Liver (tissue), 3 donors: Measurements from ENCODE around the gene MEN1.

Experiments
- CTCF ChIP-seq: fragments of 150-350 bp; IDR thresholded peaks from 2 replicates; pipeline ENCODE4 v1.5.1; 2017; ENCODE audit warnings: improper control_type of control experiment, low read depth, low read length; ENCODE audit not compliant: missing input control
- EGR1 ChIP-seq, 2 donors: IDR thresholded peaks; 2 replicates each; pipeline ENCODE4 v1.6.1; 2016 to 2018; ENCODE audit warnings: antibody characterized with exemption in 2 of 2, low read depth in 2 of 2
- FOXA1 ChIP-seq: IDR thresholded peaks from 2 replicates; pipeline ENCODE4 v1.6.1; 2016; ENCODE audit warnings: antibody characterized with exemption
- MAX ChIP-seq: IDR thresholded peaks from 2 replicates; pipeline ENCODE4 v1.6.1; 2016; ENCODE audit warnings: antibody characterized with exemption
- RAD21 ChIP-seq, 2 donors: IDR thresholded peaks; 2 replicates each; pipeline ENCODE4 v1.6.1; 2016; ENCODE audit warnings: antibody characterized with exemption in 2 of 2, mild to moderate bottlenecking in 2 of 2
- REST ChIP-seq: IDR thresholded peaks from 2 replicates; pipeline ENCODE4 v1.6.1; 2016; ENCODE audit warnings: antibody characterized with exemption, mild to moderate bottlenecking
- RXRA ChIP-seq, 2 donors: IDR thresholded peaks; 2 replicates each; pipeline ENCODE4 v1.6.1; 2017 to 2018; ENCODE audit warnings: antibody characterized with exemption in 2 of 2, mild to moderate bottlenecking in 1 of 2
- SP1 ChIP-seq: IDR thresholded peaks from 2 replicates; pipeline ENCODE4 v1.6.1; 2018; ENCODE audit warnings: antibody characterized with exemption, mild to moderate bottlenecking
- TAF1 ChIP-seq: conservative IDR thresholded peaks from 2 replicates; pipeline ENCODE4 v1.6.1; 2016; ENCODE audit warnings: antibody characterized with exemption, mild to moderate bottlenecking
- YY1 ChIP-seq: IDR thresholded peaks from 2 replicates; pipeline ENCODE4 v1.6.1; 2016; ENCODE audit warnings: antibody characterized with exemption, mild to moderate bottlenecking
- TF ChIP-seq, protein P1 (sequence below): IDR thresholded peaks from 2 replicates; pipeline ENCODE4 v1.6.1; 2016; ENCODE audit warnings: antibody characterized with exemption
- donor health status: healthy.
- donor health status: healthy.

- TF ChIP-seq CTCF (no peak), TAF1 (no peak), RXRA (IDR thresholded peaks at IDR 0.05) (no peak), MAX (no peak), YY1 (no peak), FOXA1 (no peak), SP1 (no peak), EGR1 (IDR thresholded peaks at IDR 0.05; ENCODE audit: low read depth in 2 of 2) (no peak), REST (no peak), RAD21 (IDR thresholded peaks at IDR 0.05) (no peak)
- TF ChIP-seq, protein P1, sequence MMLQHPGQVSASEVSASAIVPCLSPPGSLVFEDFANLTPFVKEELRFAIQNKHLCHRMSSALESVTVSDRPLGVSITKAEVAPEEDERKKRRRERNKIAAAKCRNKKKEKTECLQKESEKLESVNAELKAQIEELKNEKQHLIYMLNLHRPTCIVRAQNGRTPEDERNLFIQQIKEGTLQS, result no peak
Observed at GRCh38 chr11:64836448-64837072, 26.2 kb upstream of the MEN1 start.
